ENCODE results near the gene KRT77. TPM values are rescaled to one million over a fixed set of nuclear protein-coding genes. Genes with fewer than 3 reads are reported as not detected.

KRT77 gene
- total RNA-seq, 3 donors from 2014 or later = not detected

- no peak for ATAC-seq
- Mint-ChIP-seq H3K4me3 (no peak overlapping the region), H3K4me1 (ENCODE audit: low read depth) (peaks cover 54% of the 10 kb centered on the region), H3K36me3 (ENCODE audit: insufficient read depth) (no peaks in the 10 kb centered on the region), H3K9me3 (no peaks in the 10 kb centered on the region), H3K27me3 (ENCODE audit: low read depth) (no peaks in the 10 kb centered on the region)
- DNase-seq = no peak
Observed at GRCh38 chr12:52641468-52641867, 61.9 kb downstream of the KRT77 start.

Other genes with a start within 250 kb of the KRT77 start
- not detected for gene KRT6C, start 229.7 kb downstream of the KRT77 start, total RNA-seq
- gene KRT6A, start 210.3 kb downstream of the KRT77 start, total RNA-seq = not detected
- gene KRT5, start 183.1 kb downstream of the KRT77 start, total RNA-seq = not detected
- gene KRT71, start 150.4 kb downstream of the KRT77 start, total RNA-seq = not detected
- not detected for gene KRT74, start 129.7 kb downstream of the KRT77 start, total RNA-seq
- under 1 TPM; 0.11 to 0.38 (median 0.20) TPM for gene KRT72, start 102.1 kb downstream of the KRT77 start, total RNA-seq
- gene KRT73, start 85.0 kb downstream of the KRT77 start, total RNA-seq = under 1 TPM; 0.16 to 0.23 (median 0.22) TPM
- gene KRT2, start 51.3 kb downstream of the KRT77 start, total RNA-seq = not detected
- under 1 TPM in 1 of 3 donors, not detected in 2; 0.37 TPM for gene KRT1, start 23.1 kb downstream of the KRT77 start, total RNA-seq
- not detected for gene KRT76, start 73.8 kb upstream of the KRT77 start, total RNA-seq
- not detected for gene KRT3, start 92.6 kb upstream of the KRT77 start, total RNA-seq
- gene KRT4, start 110.6 kb upstream of the KRT77 start, total RNA-seq = not detected
- gene KRT79, start 130.8 kb upstream of the KRT77 start, total RNA-seq = under 1 TPM in 2 of 3 donors, not detected in 1; 0.10 to 0.16 TPM
- not detected for gene KRT78, start 145.5 kb upstream of the KRT77 start, total RNA-seq
- 1 to 10 TPM; 4.2 to 6.0 (median 4.5) TPM for gene KRT8, start 201.6 kb upstream of the KRT77 start, total RNA-seq
- 10 to 100 TPM; 11.8 to 15.6 (median 15.0) TPM for gene KRT18, start 245.6 kb upstream of the KRT77 start, total RNA-seq